Body of pancreas (tissue), 4 donors: ENCODE data around the gene FBXW8. TPM values are rescaled to one million over a fixed set of nuclear protein-coding genes. Genes with fewer than 3 reads are reported as not detected.

Experiments used
- ATAC-seq: fragments of 150-250 bp; one replicate; pipeline ENCODE4 v1.9.1; 2016
- DNase-seq, 4 donors: peaks; one replicate each; pipeline ENCODE4 v3.0.0-alpha.2; 2019
- H3K27ac ChIP-seq, 4 donors: fragments of 200-600 bp; sonication (generic); 1 replicate in 3 of 4; 2 replicates in 1 of 4; pipeline versions ENCODE4 v1.5.1 to v1.6.1; 2016 to 2019; ENCODE audit warnings: mild to moderate bottlenecking in 1 of 4, mixed read lengths in 1 of 4, moderate library complexity in 1 of 4
- H3K27me3 ChIP-seq, 2 donors: fragments of 200-600 bp; sonication (generic); one replicate each; pipeline ENCODE4 v1.6.0; 2016; ENCODE audit warnings: mild to moderate bottlenecking in 1 of 2
- H3K36me3 ChIP-seq, 2 donors: fragments of 200-600 bp; sonication (generic); replicated peaks in 1 of 2; 2 replicates each; pipeline ENCODE4 v1.5.1; 2016; ENCODE audit warnings: low read depth in 2 of 2; ENCODE audit not compliant: insufficient read depth in 1 of 2
- H3K4me1 ChIP-seq: fragments of 200-600 bp; sonication (generic); one replicate; pipeline ENCODE4 v1.6.0; 2016
- H3K4me3 ChIP-seq, 2 donors: fragments of 200-600 bp; sonication (generic); 1 replicate in 1 of 2; 2 replicates in 1 of 2; pipeline ENCODE4 v1.5.1; 2016 to 2019
- H3K9me3 ChIP-seq, 3 donors: fragments of 200-600 bp; sonication (generic); 1 replicate in 2 of 3; 2 replicates in 1 of 3; pipeline ENCODE4 v1.5.1; 2016
- POLR2A ChIP-seq, 3 donors: fragments of 450-650 bp; IDR thresholded peaks; one replicate each; pipeline ENCODE4 v1.6.1; 2016; ENCODE audit warnings: antibody characterized with exemption in 3 of 3, mild to moderate bottlenecking in 2 of 3
- WGBS, 2 donors: methylation state at CpG; one replicate each; pipeline ENCODE4 v1.1.5; 2017; 5-methylcytosine and 5-hydroxymethylcytosine counted together
- intact Hi-C: fragments of 100-400 bp; cut with DNase I; formaldehyde crosslinking; loops from one replicate; pipeline ENCODE4 v1.15.1; 2023
- total RNA-seq, 2 donors: library from RNA; depleted of rRNA; stranded (reverse); fragments of >200 nt; gene quantifications; one replicate each; pipeline ENCODE4 v1.1.0, GENCODE V29; 2016
- TF ChIP-seq, protein P1 (sequence below), 7 experiments: fragments of 450-650 bp in 4 of 7; fragments of 200-600 bp in 3 of 7; sonication (generic) in 3 of 7; IDR thresholded peaks; one replicate each; pipeline ENCODE4 v1.5.1; 2016 to 2019; ENCODE audit warnings: antibody characterized with exemption in 7 of 7

Gene FBXW8
- total RNA-seq, 2 donors from 2014 or later: 12.7 to 35.3 TPM

GRCh38 chr12:117018685-117019084 lies 107.9 kb downstream of the FBXW8 start:
- TF ChIP-seq, protein P1, sequence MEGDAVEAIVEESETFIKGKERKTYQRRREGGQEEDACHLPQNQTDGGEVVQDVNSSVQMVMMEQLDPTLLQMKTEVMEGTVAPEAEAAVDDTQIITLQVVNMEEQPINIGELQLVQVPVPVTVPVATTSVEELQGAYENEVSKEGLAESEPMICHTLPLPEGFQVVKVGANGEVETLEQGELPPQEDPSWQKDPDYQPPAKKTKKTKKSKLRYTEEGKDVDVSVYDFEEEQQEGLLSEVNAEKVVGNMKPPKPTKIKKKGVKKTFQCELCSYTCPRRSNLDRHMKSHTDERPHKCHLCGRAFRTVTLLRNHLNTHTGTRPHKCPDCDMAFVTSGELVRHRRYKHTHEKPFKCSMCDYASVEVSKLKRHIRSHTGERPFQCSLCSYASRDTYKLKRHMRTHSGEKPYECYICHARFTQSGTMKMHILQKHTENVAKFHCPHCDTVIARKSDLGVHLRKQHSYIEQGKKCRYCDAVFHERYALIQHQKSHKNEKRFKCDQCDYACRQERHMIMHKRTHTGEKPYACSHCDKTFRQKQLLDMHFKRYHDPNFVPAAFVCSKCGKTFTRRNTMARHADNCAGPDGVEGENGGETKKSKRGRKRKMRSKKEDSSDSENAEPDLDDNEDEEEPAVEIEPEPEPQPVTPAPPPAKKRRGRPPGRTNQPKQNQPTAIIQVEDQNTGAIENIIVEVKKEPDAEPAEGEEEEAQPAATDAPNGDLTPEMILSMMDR (IDR thresholded peaks at IDR 0.05): no peak
- no peak for TF ChIP-seq POLR2A (IDR thresholded peaks at IDR 0.05)
- H3K27me3 ChIP-seq: no peaks in the 10 kb centered on the region
- no peaks in the 10 kb centered on the region for H3K9me3 ChIP-seq
- no peak overlapping the region for H3K4me3 ChIP-seq
- no peak for DNase-seq
- 81 to 83% methylated on average over 3 of the region's 3 CpGs for WGBS, 2 donors
- H3K4me1 ChIP-seq: peaks cover 9% of the 10 kb centered on the region
- H3K36me3 ChIP-seq: peaks cover 0 to 4% of the 10 kb centered on the region in 2 donors
- no peak for ATAC-seq
- intact Hi-C loops: no loop called here
- H3K27ac ChIP-seq: no peak overlapping the region

DNA sequence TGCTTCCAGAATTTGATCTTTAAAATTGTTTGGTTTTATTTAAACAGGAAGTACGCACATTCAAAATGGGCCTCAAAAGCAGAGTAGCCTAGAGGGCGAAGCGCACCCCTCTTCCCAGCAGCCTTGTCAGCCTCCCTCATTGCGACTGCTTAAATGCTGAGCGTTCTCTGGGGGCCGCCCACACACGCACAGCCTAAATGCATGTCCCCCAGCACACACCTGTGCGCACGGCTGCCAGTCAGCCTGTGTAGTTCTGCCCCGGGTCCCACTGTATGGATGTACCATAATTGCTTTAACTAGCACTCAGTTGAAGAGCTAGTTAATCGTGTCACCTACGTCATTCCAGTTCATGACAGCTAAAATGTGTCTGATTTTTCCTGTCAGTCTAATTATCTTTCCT lies 109.1 kb downstream of the FBXW8 start:
- H3K9me3 ChIP-seq: no peaks in the 10 kb centered on the region
- DNase-seq (no peak), ATAC-seq (peak; percentile 24)
- H3K36me3 ChIP-seq: peaks cover 0 to 11% of the 10 kb centered on the region in 2 donors
- H3K27ac ChIP-seq: no peak overlapping the region
- peaks cover 9% of the 10 kb centered on the region for H3K4me1 ChIP-seq
- TF ChIP-seq POLR2A (IDR thresholded peaks at IDR 0.05): no peak
- TF ChIP-seq, protein P1 (IDR thresholded peaks at IDR 0.05): no peak
- intact Hi-C loops: no loop called here
- H3K27me3 ChIP-seq: no peaks in the 10 kb centered on the region
- H3K4me3 ChIP-seq: no peak overlapping the region
- 94 to 96% methylated on average over 12 of the region's 12 CpGs for WGBS, 2 donors

DNA sequence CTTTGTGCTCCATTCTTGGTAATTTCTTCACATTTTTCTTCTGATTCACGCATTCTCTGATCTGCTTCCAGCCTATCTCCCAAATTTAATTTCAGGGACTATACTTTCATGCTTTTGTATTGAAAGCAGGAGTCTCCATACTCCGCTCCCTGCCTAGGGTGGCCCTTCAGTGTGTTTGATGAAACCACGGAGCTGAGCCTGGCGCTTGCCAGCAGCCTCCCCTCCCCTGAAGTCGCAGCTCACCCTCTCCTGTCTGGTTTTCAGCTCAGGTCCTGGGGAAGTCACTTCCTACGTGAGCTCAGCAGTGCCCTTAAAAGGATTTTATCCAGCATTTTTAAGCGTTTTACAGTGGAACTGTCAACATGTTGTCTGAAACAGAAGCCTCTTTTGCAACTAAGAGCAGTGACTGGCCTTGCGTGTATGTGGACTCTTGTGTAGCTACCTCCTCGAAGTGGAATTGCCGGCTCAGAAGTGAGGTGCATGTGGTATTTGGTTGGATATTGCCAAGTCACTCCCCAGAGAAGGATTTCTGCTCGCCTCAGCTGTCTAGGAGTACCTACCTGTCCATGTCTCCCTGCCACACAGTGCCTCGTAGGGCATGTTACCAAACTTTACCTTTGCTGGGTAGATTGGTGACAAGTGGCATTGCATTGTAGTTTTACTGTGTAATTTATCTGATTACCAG lies 109.9 kb downstream of the FBXW8 start:
- no peak for TF ChIP-seq POLR2A (IDR thresholded peaks at IDR 0.05)
- TF ChIP-seq, protein P1 (IDR thresholded peaks at IDR 0.05): no peak
- Histone ChIP-seq H3K4me3 (no peak overlapping the region), H3K4me1 (peaks cover 17% of the 10 kb centered on the region), H3K36me3 (peaks cover 0 to 12% of the 10 kb centered on the region in 2 donors), H3K9me3 (no peaks in the 10 kb centered on the region), H3K27ac (no peak overlapping the region), H3K27me3 (no peaks in the 10 kb centered on the region)
- ATAC-seq: no peak
- intact Hi-C loops: no loop called here
- no peak for DNase-seq
- 78 to 88% methylated on average over 12 of the region's 12 CpGs for WGBS, 2 donors

GRCh38 chr12:117022465-117022864 lies 111.7 kb downstream of the FBXW8 start:
- intact Hi-C loops: no loop called here

More at GRCh38 chr12:117022465-117022864, 111.7 kb downstream of the FBXW8 start:
- Histone ChIP-seq H3K4me1 (peaks cover 30% of the 10 kb centered on the region), H3K9me3 (no peaks in the 10 kb centered on the region), H3K36me3 (peaks cover 0 to 12% of the 10 kb centered on the region in 2 donors), H3K27me3 (no peaks in the 10 kb centered on the region), H3K27ac (no peak overlapping the region), H3K4me3 (no peak overlapping the region)
- no peak for DNase-seq
- 64 to 72% methylated on average over 6 of the region's 6 CpGs for WGBS, 2 donors
- no peak for ATAC-seq
- TF ChIP-seq, protein P1 (IDR thresholded peaks at IDR 0.05): no peak
- no peak for TF ChIP-seq POLR2A (IDR thresholded peaks at IDR 0.05)
